Vagina (tissue), 2 donors: ENCODE data around the gene C10orf120. TPM values are rescaled to one million over a fixed set of nuclear protein-coding genes. Genes with fewer than 3 reads are reported as not detected.

ENCODE experiments used
- DNase-seq, 2 donors: peaks; one replicate each; pipeline ENCODE4 v3.0.0-alpha.2; 2017; ENCODE audit errors: extremely low spot score in 2 of 2
- H3K27ac ChIP-seq: fragments of 200-600 bp; sonication (generic); one replicate; pipeline ENCODE4 v1.5.1; 2019
- H3K27me3 ChIP-seq: fragments of 200-600 bp; sonication (generic); one replicate; pipeline ENCODE4 v1.5.1; 2019
- H3K36me3 ChIP-seq, 2 donors: fragments of 200-600 bp; sonication (generic); one replicate each; pipeline ENCODE4 v1.5.1; 2017 to 2019
- H3K4me1 ChIP-seq: fragments of 200-600 bp; sonication (generic); one replicate; pipeline ENCODE4 v1.5.1; 2019
- H3K4me3 ChIP-seq, 2 donors: fragments of 200-600 bp; sonication (generic); 1 replicate in 1 of 2; 2 replicates in 1 of 2; pipeline ENCODE4 v1.5.1; 2016 to 2019
- H3K9me3 ChIP-seq: fragments of 200-600 bp; sonication (generic); one replicate; pipeline ENCODE4 v1.5.1; 2019
- CTCF ChIP-seq, 3 experiments: fragments of 450-650 bp in 2 of 3; fragments of 200-600 bp in 1 of 3; sonication (generic) in 1 of 3; IDR thresholded peaks; one replicate each; pipeline ENCODE4 v1.5.1; 2017 to 2019; ENCODE audit warnings: antibody characterized with exemption in 3 of 3, mild to moderate bottlenecking in 2 of 3, moderate library complexity in 2 of 3
- POLR2A ChIP-seq, 2 donors: fragments of 450-650 bp; IDR thresholded peaks; one replicate each; pipeline ENCODE4 v1.6.1; 2017; ENCODE audit warnings: antibody characterized with exemption in 2 of 2, mild to moderate bottlenecking in 2 of 2, moderate library complexity in 2 of 2
- POLR2AphosphoS5 ChIP-seq, 2 donors: sonication (generic); formaldehyde crosslinking; IDR thresholded peaks; one replicate each; pipeline ENCODE4 v1.9.0; 2017; ENCODE audit warnings: antibody characterized with exemption in 2 of 2, mild to moderate bottlenecking in 2 of 2, low read depth in 1 of 2; ENCODE audit not compliant: insufficient read depth in 1 of 2
- intact Hi-C: fragments of 100-400 bp; cut with DNase I; formaldehyde crosslinking; loops from one replicate; pipeline ENCODE4 v1.15.1; 2023
- total RNA-seq: library from RNA; depleted of rRNA; stranded (reverse); fragments of >200 nt; gene quantifications from one replicate; pipeline ENCODE4 v1.2.3, GENCODE V29; 2016

C10orf120 gene
- total RNA-seq, 1 donor from 2014 or later = not detected

GRCh38 chr10:122727426-122727825 is 27.8 kb upstream of the C10orf120 start:
- no peak for TF ChIP-seq POLR2A (IDR thresholded peaks at IDR 0.05)
- Histone ChIP-seq H3K27ac (no peak overlapping the region), H3K27me3 (no peaks in the 10 kb centered on the region), H3K4me3 (no peak overlapping the region), H3K36me3 (no peaks in the 10 kb centered on the region), H3K4me1 (no peaks in the 10 kb centered on the region), H3K9me3 (no peaks in the 10 kb centered on the region)
- DNase-seq = no peak
- intact Hi-C loops = no loop called here

- H3K27ac ChIP-seq = no peak overlapping the region
- intact Hi-C loops = no loop called here
- DNase-seq = no peak
- H3K27me3 ChIP-seq = no peaks in the 10 kb centered on the region
- H3K4me1 ChIP-seq = no peaks in the 10 kb centered on the region
- H3K36me3 ChIP-seq = no peaks in the 10 kb centered on the region
- no peak for TF ChIP-seq POLR2AphosphoS5 (IDR thresholded peaks at IDR 0.05; ENCODE audit: insufficient read depth in 1 of 2, low read depth in 1 of 2)
- TF ChIP-seq POLR2A (IDR thresholded peaks at IDR 0.05) = no peak
- no peak for TF ChIP-seq CTCF (IDR thresholded peaks at IDR 0.05)
- no peaks in the 10 kb centered on the region for H3K9me3 ChIP-seq
- H3K4me3 ChIP-seq = no peak overlapping the region
These were observed 26.1 kb upstream of the C10orf120 start for GRCh38 chr10:122725768-122726167.

- Histone ChIP-seq H3K27me3 (no peaks in the 10 kb centered on the region), H3K4me3 (no peak overlapping the region), H3K27ac (no peak overlapping the region), H3K9me3 (no peaks in the 10 kb centered on the region), H3K36me3 (no peaks in the 10 kb centered on the region), H3K4me1 (no peaks in the 10 kb centered on the region)
- intact Hi-C loops = no loop called here
- DNase-seq = no peak
- TF ChIP-seq POLR2AphosphoS5 (IDR thresholded peaks at IDR 0.05; ENCODE audit: insufficient read depth in 1 of 2, low read depth in 1 of 2) (no peak), POLR2A (IDR thresholded peaks at IDR 0.05) (no peak), CTCF (IDR thresholded peaks at IDR 0.05) (no peak)
These were observed 25.4 kb upstream of the C10orf120 start for GRCh38 chr10:122725006-122725405.

GRCh38 chr10:122721111-122721510 is 21.5 kb upstream of the C10orf120 start:
- H3K36me3 ChIP-seq = no peaks in the 10 kb centered on the region
- no peaks in the 10 kb centered on the region for H3K9me3 ChIP-seq
- no peaks in the 10 kb centered on the region for H3K27me3 ChIP-seq
- no peak overlapping the region for H3K4me3 ChIP-seq
- H3K27ac ChIP-seq = no peak overlapping the region
- no peak for TF ChIP-seq CTCF (IDR thresholded peaks at IDR 0.05)
- no peak for TF ChIP-seq POLR2AphosphoS5 (IDR thresholded peaks at IDR 0.05; ENCODE audit: insufficient read depth in 1 of 2, low read depth in 1 of 2)
- no peak for TF ChIP-seq POLR2A (IDR thresholded peaks at IDR 0.05)
- DNase-seq = no peak
- intact Hi-C loops = no loop called here
- H3K4me1 ChIP-seq = no peaks in the 10 kb centered on the region

- intact Hi-C loops = no loop called here
- no peak for DNase-seq
- Histone ChIP-seq H3K4me3 (no peak overlapping the region), H3K4me1 (no peaks in the 10 kb centered on the region), H3K27ac (no peak overlapping the region), H3K27me3 (no peaks in the 10 kb centered on the region), H3K36me3 (no peaks in the 10 kb centered on the region), H3K9me3 (no peaks in the 10 kb centered on the region)
- TF ChIP-seq POLR2A (IDR thresholded peaks at IDR 0.05) (no peak), CTCF (IDR thresholded peaks at IDR 0.05) (no peak)
These were observed 16.4 kb upstream of the C10orf120 start for GRCh38 chr10:122716025-122716424.

- no peak overlapping the region for H3K27ac ChIP-seq
- TF ChIP-seq POLR2A (IDR thresholded peaks at IDR 0.05) = no peak
- no peak for TF ChIP-seq POLR2AphosphoS5 (IDR thresholded peaks at IDR 0.05; ENCODE audit: insufficient read depth in 1 of 2, low read depth in 1 of 2)
- TF ChIP-seq CTCF (IDR thresholded peaks at IDR 0.05) = no peak
- H3K4me3 ChIP-seq = no peak overlapping the region
- H3K36me3 ChIP-seq = no peaks in the 10 kb centered on the region
- DNase-seq = no peak
- H3K4me1 ChIP-seq = no peaks in the 10 kb centered on the region
- H3K9me3 ChIP-seq = no peaks in the 10 kb centered on the region
- H3K27me3 ChIP-seq = no peaks in the 10 kb centered on the region
- intact Hi-C loops = no loop called here
These were observed 15.9 kb upstream of the C10orf120 start for GRCh38 chr10:122715576-122715975.
